HEK293 (cell line): ENCODE data around the gene MIF.

Experiments used
- CTCF ChIP-seq: fragments of 450-650 bp; formaldehyde crosslinking; IDR thresholded peaks from 2 replicates; pipeline ENCODE4 v1.5.1; 2016; ENCODE audit warnings: missing biosample characterization, missing genetic modification characterization
- EGR2 ChIP-seq: fragments of 450-650 bp; formaldehyde crosslinking; IDR thresholded peaks from 2 replicates; pipeline ENCODE4 v1.5.1; 2016; ENCODE audit warnings: low read depth, missing biosample characterization, missing genetic modification characterization
- FEZF1 ChIP-seq: fragments of 450-650 bp; formaldehyde crosslinking; IDR thresholded peaks from 2 replicates; pipeline ENCODE4 v1.5.1; 2016; ENCODE audit warnings: missing biosample characterization, missing genetic modification characterization
- GLIS1 ChIP-seq: fragments of 450-650 bp; formaldehyde crosslinking; IDR thresholded peaks from 2 replicates; pipeline ENCODE4 v1.5.1; 2016; ENCODE audit warnings: missing biosample characterization, missing genetic modification characterization
- MZF1 ChIP-seq: fragments of 450-650 bp; formaldehyde crosslinking; IDR thresholded peaks from 2 replicates; pipeline ENCODE4 v1.5.1; 2017; ENCODE audit warnings: missing biosample characterization, missing genetic modification characterization, borderline replicate concordance
- PATZ1 ChIP-seq: fragments of 450-650 bp; formaldehyde crosslinking; IDR thresholded peaks from 2 replicates; pipeline ENCODE4 v1.5.1; 2016; ENCODE audit warnings: missing biosample characterization, missing genetic modification characterization
- PRDM10 ChIP-seq: fragments of 450-650 bp; formaldehyde crosslinking; IDR thresholded peaks from 2 replicates; pipeline ENCODE4 v1.5.1; 2016; ENCODE audit warnings: missing biosample characterization, missing genetic modification characterization
- PRDM6 ChIP-seq: fragments of 450-650 bp; formaldehyde crosslinking; IDR thresholded peaks from 2 replicates; pipeline ENCODE4 v1.5.1; 2017; ENCODE audit warnings: missing biosample characterization, missing genetic modification characterization
- SP7 ChIP-seq: fragments of 450-650 bp; formaldehyde crosslinking; IDR thresholded peaks from 2 replicates; pipeline ENCODE4 v1.5.1; 2016; ENCODE audit warnings: missing biosample characterization, missing genetic modification characterization
- ZBTB8A ChIP-seq: fragments of 450-650 bp; formaldehyde crosslinking; IDR thresholded peaks from 2 replicates; pipeline ENCODE4 v1.5.1; 2016; ENCODE audit warnings: missing biosample characterization, missing genetic modification characterization
- ZEB2 ChIP-seq: fragments of 450-650 bp; formaldehyde crosslinking; IDR thresholded peaks from 2 replicates; pipeline ENCODE4 v1.5.1; 2016; ENCODE audit warnings: missing biosample characterization, missing genetic modification characterization
- ZNF133 ChIP-seq: fragments of 450-650 bp; formaldehyde crosslinking; IDR thresholded peaks from 2 replicates; pipeline ENCODE4 v1.5.1; 2016; ENCODE audit warnings: missing biosample characterization, missing genetic modification characterization
- ZNF140 ChIP-seq: fragments of 450-650 bp; formaldehyde crosslinking; IDR thresholded peaks from 2 replicates; pipeline ENCODE4 v1.5.1; 2016; ENCODE audit warnings: missing biosample characterization, missing genetic modification characterization
- ZNF16 ChIP-seq: fragments of 450-650 bp; formaldehyde crosslinking; IDR thresholded peaks from 2 replicates; pipeline ENCODE4 v1.5.1; 2016; ENCODE audit warnings: low read depth, missing biosample characterization, missing genetic modification characterization
- ZNF2 ChIP-seq: fragments of 450-650 bp; formaldehyde crosslinking; IDR thresholded peaks from 2 replicates; pipeline ENCODE4 v1.5.1; 2016; ENCODE audit warnings: missing biosample characterization, missing genetic modification characterization
- ZNF707 ChIP-seq: fragments of 450-650 bp; formaldehyde crosslinking; IDR thresholded peaks from 2 replicates; pipeline ENCODE4 v1.5.1; 2016; ENCODE audit warnings: missing biosample characterization, missing genetic modification characterization
- ZXDB ChIP-seq: fragments of 450-650 bp; formaldehyde crosslinking; IDR thresholded peaks from 2 replicates; pipeline ENCODE4 v1.5.1; 2016; ENCODE audit warnings: missing biosample characterization, missing genetic modification characterization
- TF ChIP-seq, protein P1 (sequence below): sonication (generic); formaldehyde crosslinking; IDR thresholded peaks from 2 replicates; pipeline ENCODE4 v1.8.1; 2022; ENCODE audit warnings: mild to moderate bottlenecking, moderate library complexity, missing genetic modification reagents
- TF ChIP-seq, protein P2 (sequence below): fragments of 450-650 bp; formaldehyde crosslinking; IDR thresholded peaks from 2 replicates; pipeline ENCODE4 v1.5.1; 2016; ENCODE audit warnings: missing biosample characterization, missing genetic modification characterization
- TF ChIP-seq, protein P3 (sequence below): fragments of 450-650 bp; formaldehyde crosslinking; IDR thresholded peaks from 2 replicates; pipeline ENCODE4 v1.5.1; 2017; ENCODE audit warnings: missing biosample characterization, missing genetic modification characterization
- TF ChIP-seq, protein P4 (sequence below): fragments of 450-650 bp; formaldehyde crosslinking; IDR thresholded peaks from 2 replicates; pipeline ENCODE4 v1.5.1; 2016; ENCODE audit warnings: missing biosample characterization, missing genetic modification characterization

MIF gene

GRCh38 chr22:23849009-23850006 lies 44.9 kb upstream of the MIF start (continued):
- TF ChIP-seq ZNF2 (tag by site-specific recombination) (peak; percentile 66; the same call in 1 of the 2 replicates), SP7 (tag by site-specific recombination) (peak; percentile 74), ZBTB8A (tag by site-specific recombination) (peak; percentile 76), GLIS1 (peak; percentile 54; the same call in 1 of the 2 replicates), ZNF16 (no peak), ZXDB (tag by site-specific recombination) (peak; percentile 39; the same call in 1 of the 2 replicates), MZF1 (no peak), ZEB2 (tag by site-specific recombination) (peak; percentile 72), CTCF (tag by site-specific recombination) (peak; percentile 97), PATZ1 (tag by site-specific recombination) (peak; percentile 70), ZNF133 (tag by site-specific recombination) (no peak), PRDM6 (no peak), FEZF1 (no peak), PRDM10 (peak; percentile 53), EGR2 (tag by site-specific recombination) (peak; percentile 55), ZNF707 (tag by site-specific recombination) (no peak), ZNF140 (tag by site-specific recombination) (no peak)
- TF ChIP-seq, protein P1, sequence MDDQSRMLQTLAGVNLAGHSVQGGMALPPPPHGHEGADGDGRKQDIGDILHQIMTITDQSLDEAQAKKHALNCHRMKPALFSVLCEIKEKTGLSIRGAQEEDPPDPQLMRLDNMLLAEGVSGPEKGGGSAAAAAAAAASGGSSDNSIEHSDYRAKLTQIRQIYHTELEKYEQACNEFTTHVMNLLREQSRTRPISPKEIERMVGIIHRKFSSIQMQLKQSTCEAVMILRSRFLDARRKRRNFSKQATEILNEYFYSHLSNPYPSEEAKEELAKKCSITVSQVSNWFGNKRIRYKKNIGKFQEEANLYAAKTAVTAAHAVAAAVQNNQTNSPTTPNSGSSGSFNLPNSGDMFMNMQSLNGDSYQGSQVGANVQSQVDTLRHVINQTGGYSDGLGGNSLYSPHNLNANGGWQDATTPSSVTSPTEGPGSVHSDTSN (CRISPR knock-in tag): peak; percentile 58; the same call in 1 of the 2 replicates
- TF ChIP-seq, protein P2, sequence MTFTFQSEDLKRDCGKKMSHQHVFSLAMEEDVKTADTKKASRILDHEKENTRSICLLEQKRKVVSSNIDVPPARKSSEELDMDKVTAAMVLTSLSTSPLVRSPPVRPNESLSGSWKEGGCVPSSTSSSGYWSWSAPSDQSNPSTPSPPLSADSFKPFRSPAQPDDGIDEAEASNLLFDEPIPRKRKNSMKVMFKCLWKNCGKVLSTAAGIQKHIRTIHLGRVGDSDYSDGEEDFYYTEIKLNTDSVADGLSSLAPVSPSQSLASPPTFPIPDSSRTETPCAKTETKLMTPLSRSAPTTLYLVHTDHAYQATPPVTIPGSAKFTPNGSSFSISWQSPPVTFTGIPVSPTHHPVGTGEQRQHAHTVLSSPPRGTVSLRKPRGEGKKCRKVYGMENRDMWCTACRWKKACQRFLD (tag by site-specific recombination): no peak
- TF ChIP-seq, protein P3, sequence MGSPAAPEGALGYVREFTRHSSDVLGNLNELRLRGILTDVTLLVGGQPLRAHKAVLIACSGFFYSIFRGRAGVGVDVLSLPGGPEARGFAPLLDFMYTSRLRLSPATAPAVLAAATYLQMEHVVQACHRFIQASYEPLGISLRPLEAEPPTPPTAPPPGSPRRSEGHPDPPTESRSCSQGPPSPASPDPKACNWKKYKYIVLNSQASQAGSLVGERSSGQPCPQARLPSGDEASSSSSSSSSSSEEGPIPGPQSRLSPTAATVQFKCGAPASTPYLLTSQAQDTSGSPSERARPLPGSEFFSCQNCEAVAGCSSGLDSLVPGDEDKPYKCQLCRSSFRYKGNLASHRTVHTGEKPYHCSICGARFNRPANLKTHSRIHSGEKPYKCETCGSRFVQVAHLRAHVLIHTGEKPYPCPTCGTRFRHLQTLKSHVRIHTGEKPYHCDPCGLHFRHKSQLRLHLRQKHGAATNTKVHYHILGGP: no peak
- TF ChIP-seq, protein P4, sequence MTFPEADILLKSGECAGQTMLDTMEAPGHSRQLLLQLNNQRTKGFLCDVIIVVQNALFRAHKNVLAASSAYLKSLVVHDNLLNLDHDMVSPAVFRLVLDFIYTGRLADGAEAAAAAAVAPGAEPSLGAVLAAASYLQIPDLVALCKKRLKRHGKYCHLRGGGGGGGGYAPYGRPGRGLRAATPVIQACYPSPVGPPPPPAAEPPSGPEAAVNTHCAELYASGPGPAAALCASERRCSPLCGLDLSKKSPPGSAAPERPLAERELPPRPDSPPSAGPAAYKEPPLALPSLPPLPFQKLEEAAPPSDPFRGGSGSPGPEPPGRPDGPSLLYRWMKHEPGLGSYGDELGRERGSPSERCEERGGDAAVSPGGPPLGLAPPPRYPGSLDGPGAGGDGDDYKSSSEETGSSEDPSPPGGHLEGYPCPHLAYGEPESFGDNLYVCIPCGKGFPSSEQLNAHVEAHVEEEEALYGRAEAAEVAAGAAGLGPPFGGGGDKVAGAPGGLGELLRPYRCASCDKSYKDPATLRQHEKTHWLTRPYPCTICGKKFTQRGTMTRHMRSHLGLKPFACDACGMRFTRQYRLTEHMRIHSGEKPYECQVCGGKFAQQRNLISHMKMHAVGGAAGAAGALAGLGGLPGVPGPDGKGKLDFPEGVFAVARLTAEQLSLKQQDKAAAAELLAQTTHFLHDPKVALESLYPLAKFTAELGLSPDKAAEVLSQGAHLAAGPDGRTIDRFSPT (tag by site-specific recombination): peak; percentile 67; the same call in 1 of the 2 replicates
